GM12878 (cell line): ENCODE results near the gene TCF7L2. TPM values are rescaled to one million over a fixed set of nuclear protein-coding genes. Genes with fewer than 3 reads are reported as not detected.

Source experiments
- ATAC-seq: fragments of 200-7000 bp; cut with Tn5 transposase; 3 replicates; pipeline ENCODE4 v1.9.1; 2020; ENCODE audit warnings: mild to moderate bottlenecking, moderate library complexity
- BruUV-seq: library from RNA; stranded (reverse); fragments of 400-500 nt; replicated peaks from 2 replicates; lab custom pipeline; 2021; lab: Mats Ljungman, UMichigan
- CTCF ChIA-PET: fragments of 300-600 bp; sonication (Branson Sonifier 250); formaldehyde crosslinking; extraction: SDS; loops from one replicate; lab custom pipeline; 2021; ENCODE audit warnings: inconsistent platforms; lab: Yijun Ruan, JAX
- POLR2A ChIA-PET: fragments of 350-600 bp; formaldehyde crosslinking; extraction: SDS; loops from one replicate; lab custom pipeline; 2021; ENCODE audit warnings: inconsistent platforms; lab: Charles Lee
- RAD21 ChIA-PET: fragments of 300-600 bp; sonication (Branson Sonifier 250); formaldehyde crosslinking; loops from one replicate; lab custom pipeline; 2023; ENCODE audit warnings: antibody characterized with exemption; ENCODE audit not compliant: unreplicated experiment; lab: Charles Lee
- SMC1A ChIA-PET: fragments of 300-600 bp; sonication (Branson Sonifier 250); formaldehyde crosslinking; loops from one replicate; lab custom pipeline; 2023; ENCODE audit not compliant: unreplicated experiment, uncharacterized antibody; lab: Charles Lee
- DNase-seq: peaks from one replicate; pipeline ENCODE4 v3.0.0-alpha.2; 2011; ENCODE audit warnings: low read depth, low spot score
- FAIRE-seq: peaks from 3 replicates; lab custom pipeline; 2011; peaks lifted over from hg19 to GRCh38; lab: Jason Lieb, UNC
- H2AFZ ChIP-seq: 2 replicates; pipeline ENCODE4 v1.6.0; 2011; ENCODE audit warnings: low read depth, low read length, control low read depth; ENCODE audit not compliant: control insufficient read depth
- H3K27ac ChIP-seq: 2 replicates; pipeline ENCODE4 v1.5.1; 2011; ENCODE audit warnings: control low read depth; ENCODE audit not compliant: control insufficient read depth, insufficient read depth
- H3K27me3 ChIP-seq, 2 experiments: replicated peaks in 1 of 2; 2 replicates each; pipeline versions ENCODE4 v1.6.0 to v1.6.1; 2011; ENCODE audit warnings: low read length in 1 of 2; ENCODE audit not compliant: control insufficient read depth in 2 of 2, insufficient read depth in 2 of 2
- H3K36me3 ChIP-seq, 2 experiments: 2 replicates each; pipeline ENCODE4 v1.5.1; 2011; ENCODE audit warnings: low read length in 1 of 2; ENCODE audit not compliant: control insufficient read depth in 2 of 2, insufficient read depth in 2 of 2
- H3K4me1 ChIP-seq: 2 replicates; pipeline ENCODE4 v1.6.1; 2011; ENCODE audit warnings: mild to moderate bottlenecking, low read length, moderate library complexity, mixed read lengths; ENCODE audit not compliant: control insufficient read depth, insufficient read depth
- H3K4me2 ChIP-seq: 2 replicates; pipeline ENCODE4 v1.6.0; 2011; ENCODE audit warnings: control low read depth; ENCODE audit not compliant: control insufficient read depth, insufficient read depth
- H3K4me3 ChIP-seq: fragments of 200-600 bp; sonication (generic); 2 replicates; pipeline ENCODE4 v1.5.1; 2016
- H3K79me2 ChIP-seq: 2 replicates; pipeline ENCODE4 v1.6.0; 2011; ENCODE audit warnings: low read length; ENCODE audit not compliant: control insufficient read depth, insufficient read depth
- H3K9ac ChIP-seq: 2 replicates; pipeline ENCODE4 v1.8.0; 2011; ENCODE audit warnings: low read length, control low read depth, mixed read lengths; ENCODE audit not compliant: control insufficient read depth, insufficient read depth
- H3K9me3 ChIP-seq: replicated peaks from 3 replicates; pipeline ENCODE4 v1.5.1; 2011; ENCODE audit warnings: mild to moderate bottlenecking, low read length; ENCODE audit not compliant: control insufficient read depth, insufficient read depth
- H4K20me1 ChIP-seq: 2 replicates; pipeline ENCODE4 v1.6.0; 2011; ENCODE audit not compliant: control insufficient read depth, insufficient read depth
- ASH2L ChIP-seq: fragments of 300-600, 200-600 bp; sonication (generic); IDR thresholded peaks from 2 replicates; pipeline ENCODE4 v1.6.1; 2017; ENCODE audit warnings: low read depth, mild to moderate bottlenecking, borderline replicate concordance
- CEBPB ChIP-seq, 2 experiments: fragments of 150-350 bp in 1 of 2; IDR thresholded peaks; 2 replicates each; pipeline ENCODE4 v1.6.1; 2012 to 2014; ENCODE audit warnings: low read depth in 2 of 2, low read length in 2 of 2, borderline replicate concordance in 1 of 2, inconsistent platforms in 1 of 2
- CREM ChIP-seq: IDR thresholded peaks from 2 replicates; pipeline ENCODE4 v1.6.1; 2014; ENCODE audit warnings: antibody characterized with exemption, low read depth
- KAT2A ChIP-seq: conservative IDR thresholded peaks from 2 replicates; pipeline ENCODE4 v1.6.1; 2011; ENCODE audit warnings: low read depth, low read length; ENCODE audit not compliant: control insufficient read depth
- KDM1A ChIP-seq: fragments of 200-600 bp; sonication (generic); IDR thresholded peaks from 2 replicates; pipeline ENCODE4 v1.6.1; 2016; ENCODE audit warnings: borderline replicate concordance
- LARP7 ChIP-seq: fragments of 450-650 bp; IDR thresholded peaks from 2 replicates; pipeline ENCODE4 v1.6.1; 2017; ENCODE audit warnings: mild to moderate bottlenecking
- NFIC ChIP-seq: IDR thresholded peaks from 2 replicates; pipeline ENCODE4 v1.6.1; 2012; ENCODE audit warnings: low read depth, mild to moderate bottlenecking, inconsistent platforms, low read length, moderate library complexity
- NFYB ChIP-seq: IDR thresholded peaks from 2 replicates; pipeline ENCODE4 v1.6.1; 2011; ENCODE audit warnings: low read depth, mild to moderate bottlenecking, low read length, improper control_type of control experiment, moderate library complexity; ENCODE audit not compliant: insufficient read depth
- NR2F1 ChIP-seq: fragments of 450-650 bp; conservative IDR thresholded peaks from 2 replicates; pipeline ENCODE4 v1.6.1; 2017; ENCODE audit warnings: mild to moderate bottlenecking
- PAX5 ChIP-seq: IDR thresholded peaks from 2 replicates; pipeline ENCODE4 v1.6.1; 2011; ENCODE audit warnings: low read depth, low read length, borderline replicate concordance
- RAD21 ChIP-seq: IDR thresholded peaks from 2 replicates; pipeline ENCODE4 v1.6.1; 2011; ENCODE audit warnings: mild to moderate bottlenecking, low read depth, low read length, moderate library complexity; ENCODE audit not compliant: insufficient read depth
- RBBP5 ChIP-seq: fragments of 200-600 bp; sonication (generic); conservative IDR thresholded peaks from 2 replicates; pipeline ENCODE4 v1.6.1; 2016
- SRF ChIP-seq, 2 experiments: IDR thresholded peaks; 2 replicates each; pipeline ENCODE4 v1.6.1; 2011; ENCODE audit warnings: low read depth in 2 of 2, low read length in 2 of 2, mild to moderate bottlenecking in 1 of 2, moderate library complexity in 1 of 2
- SUPT20H ChIP-seq: IDR thresholded peaks from 2 replicates; pipeline ENCODE4 v1.6.1; 2011; ENCODE audit warnings: low read depth, mild to moderate bottlenecking, low read length, moderate library complexity, borderline replicate concordance; ENCODE audit not compliant: control insufficient read depth
- TBL1XR1 ChIP-seq: IDR thresholded peaks from 2 replicates; pipeline ENCODE4 v1.6.1; 2012; ENCODE audit warnings: low read depth, low read length, improper control_type of control experiment
- YBX1 ChIP-seq: fragments of 450-650 bp; IDR thresholded peaks from 2 replicates; pipeline ENCODE4 v1.6.1; 2016; ENCODE audit warnings: antibody characterized with exemption
- ZNF217 ChIP-seq: fragments of 450-650 bp; IDR thresholded peaks from 2 replicates; pipeline ENCODE4 v1.6.1; 2017; ENCODE audit warnings: antibody characterized with exemption, mild to moderate bottlenecking
- ZSCAN29 ChIP-seq: fragments of 450-650 bp; IDR thresholded peaks from 2 replicates; pipeline ENCODE4 v1.6.1; 2017; ENCODE audit warnings: mild to moderate bottlenecking, moderate library complexity
- WGBS: methylation state at CpG from one replicate; pipeline ENCODE4 v1.1.6; 2016; ENCODE audit warnings: low lambda C conversion rate; ENCODE audit not compliant: insufficient replicate concordance, insufficient coverage; ENCODE audit errors: missing lambda C conversion rate; 5-methylcytosine and 5-hydroxymethylcytosine counted together
- in situ Hi-C: fragments of 300-500 bp; cut with MboI; formaldehyde crosslinking; loops from 9 replicates; pipeline ENCODE4 v1.14.3; 2018; ENCODE audit warnings: mixed read lengths
- intact Hi-C: fragments of 100-400 bp; cut with micrococcal nuclease; formaldehyde crosslinking; loops from one replicate; pipeline ENCODE4 v1.14.2; 2022; ENCODE audit not compliant: unreplicated experiment
- polyA plus RNA-seq, 11 experiments: library from polyadenylated mRNA; depleted of rRNA in 4 of 11; unstranded in 6 of 11; stranded (reverse) in 5 of 11; fragments of >200 nt; fragmentation: Nextera tagmentation in 4 of 11; fragmentation: Illumina TruSeq in 1 of 11; extraction: Ambion mirVana in 4 of 11; extraction: Trizol in 1 of 11; gene quantifications; 1 replicate in 1 of 11; 2 replicates in 10 of 11; pipeline versions ENCODE4 v1.2.1 to v1.2.3, GENCODE V29; 2011 to 2016; ENCODE audit warnings: inconsistent platforms in 2 of 11, missing spikeins in 2 of 11, low read depth in 1 of 11
- total RNA-seq, 4 experiments: library from RNA; depleted of rRNA in 3 of 4; stranded (reverse); fragments of >200 nt in 3 of 4; fragmentation: Illumina TruSeq in 1 of 4; extraction: Trizol in 1 of 4; gene quantifications; 2 replicates each; pipeline versions ENCODE4 v1.2.1 to v1.2.3, GENCODE V29; 2013 to 2021
- TF ChIP-seq, protein P1 (sequence below): fragments of 450-650 bp; conservative IDR thresholded peaks from 2 replicates; pipeline ENCODE4 v1.6.1; 2017; ENCODE audit warnings: mild to moderate bottlenecking, moderate library complexity

Gene TCF7L2
- total and polyA plus RNA-seq, 10 of the 15 experiments (the other 5 are each of a cell fraction or from before 2014, with no cell fraction given) = 0.02 to 1.1 (median 0.35) TPM; not detected in 4

DNA sequence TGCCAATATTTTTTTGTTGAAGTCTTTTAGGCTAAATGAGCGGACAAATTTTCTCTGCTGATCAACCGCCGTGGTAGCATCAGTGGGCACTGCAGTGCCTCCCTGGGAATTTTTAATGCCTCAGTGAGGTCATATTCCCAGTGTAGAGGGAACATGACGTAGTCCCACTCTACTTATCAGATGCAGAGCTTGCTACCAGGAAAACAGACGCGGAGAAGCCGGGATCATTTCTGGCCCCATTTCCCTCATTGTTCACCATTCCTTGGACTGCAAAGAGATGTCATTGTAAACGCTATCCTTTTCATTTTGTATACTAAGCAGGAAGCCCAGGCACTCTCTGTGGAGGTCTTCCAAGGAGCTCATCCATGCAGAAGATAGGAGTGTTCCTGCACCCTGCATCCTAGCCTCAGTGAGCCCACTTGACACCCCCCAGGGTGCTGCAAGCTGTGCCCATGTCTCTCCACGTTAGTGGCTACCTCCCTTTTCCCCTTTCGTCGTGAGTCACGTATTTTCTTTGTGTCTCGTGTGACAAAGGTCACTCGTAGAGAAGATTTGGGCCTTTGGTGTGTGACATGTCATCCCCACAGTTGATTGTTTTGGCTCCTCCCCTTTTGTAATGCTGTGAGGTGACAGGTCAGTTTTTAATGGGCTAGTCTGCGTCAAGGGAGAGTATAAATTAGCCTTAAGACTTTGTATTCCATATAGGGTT lies 145.5 kb downstream of the TCF7L2 start:
- no peaks in the 10 kb centered on the region for H3K79me2 ChIP-seq
- in situ Hi-C loops = no loop called here

GRCh38 chr10:113096128-113096996 lies 146.3 kb downstream of the TCF7L2 start:
- Histone ChIP-seq H4K20me1 (no peaks in the 10 kb centered on the region), H3K9me3 (peaks cover 6% of the 10 kb centered on the region; the same call in 2 of the 3 replicates), H3K9ac (no peak overlapping the region), H3K4me2 (no peak overlapping the region), H3K79me2 (no peaks in the 10 kb centered on the region), H3K36me3 (no peaks in the 10 kb centered on the region), H3K27me3 (no peaks in the 10 kb centered on the region), H3K27ac (no peak overlapping the region), H3K4me3 (no peak overlapping the region), H2AFZ (no peak overlapping the region), H3K4me1 (no peaks in the 10 kb centered on the region)
- CTCF ChIA-PET = no interaction called here
- intact Hi-C loops = no loop called here
- POLR2A ChIA-PET = no interaction called here
- no peak for ATAC-seq
- TF ChIP-seq NFIC (no peak), KDM1A (no peak), ZNF217 (no peak), YBX1 (no peak), SRF (IDR thresholded peaks at IDR 0.05; ENCODE audit: low read depth in 2 of 2, low read length in 2 of 2) (no peak), TBL1XR1 (no peak), RAD21 (no peak)
- TF ChIP-seq, protein P1, sequence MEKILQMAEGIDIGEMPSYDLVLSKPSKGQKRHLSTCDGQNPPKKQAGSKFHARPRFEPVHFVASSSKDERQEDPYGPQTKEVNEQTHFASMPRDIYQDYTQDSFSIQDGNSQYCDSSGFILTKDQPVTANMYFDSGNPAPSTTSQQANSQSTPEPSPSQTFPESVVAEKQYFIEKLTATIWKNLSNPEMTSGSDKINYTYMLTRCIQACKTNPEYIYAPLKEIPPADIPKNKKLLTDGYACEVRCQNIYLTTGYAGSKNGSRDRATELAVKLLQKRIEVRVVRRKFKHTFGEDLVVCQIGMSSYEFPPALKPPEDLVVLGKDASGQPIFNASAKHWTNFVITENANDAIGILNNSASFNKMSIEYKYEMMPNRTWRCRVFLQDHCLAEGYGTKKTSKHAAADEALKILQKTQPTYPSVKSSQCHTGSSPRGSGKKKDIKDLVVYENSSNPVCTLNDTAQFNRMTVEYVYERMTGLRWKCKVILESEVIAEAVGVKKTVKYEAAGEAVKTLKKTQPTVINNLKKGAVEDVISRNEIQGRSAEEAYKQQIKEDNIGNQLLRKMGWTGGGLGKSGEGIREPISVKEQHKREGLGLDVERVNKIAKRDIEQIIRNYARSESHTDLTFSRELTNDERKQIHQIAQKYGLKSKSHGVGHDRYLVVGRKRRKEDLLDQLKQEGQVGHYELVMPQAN = no peak
- SMC1A ChIA-PET = no interaction called here
- no peak for DNase-seq
- 50% methylated on average over 10 of the region's 11 CpGs for WGBS
- no peak for FAIRE-seq
- no TSS peak for BruUV-seq
- in situ Hi-C loops = no loop called here
- RAD21 ChIA-PET = no interaction called here

More for the DNA sequence above, 145.5 kb downstream of the TCF7L2 start:
- intact Hi-C loops = no loop called here
- Histone ChIP-seq H4K20me1 (no peaks in the 10 kb centered on the region), H3K9me3 (peaks cover 6% of the 10 kb centered on the region; the same call in 2 of the 3 replicates), H3K9ac (no peak overlapping the region)
- SMC1A ChIA-PET = no interaction called here
- no peak for TF ChIP-seq CREM
- no peak for TF ChIP-seq PAX5
- TF ChIP-seq NFYB = no peak
- TF ChIP-seq SUPT20H = no peak
- TF ChIP-seq NR2F1 = no peak
- TF ChIP-seq RBBP5 = no peak
- no peak for TF ChIP-seq ZSCAN29
- TF ChIP-seq ASH2L = no peak
- TF ChIP-seq CEBPB (IDR thresholded peaks at IDR 0.05; ENCODE audit: borderline replicate concordance in 1 of 2, low read depth in 2 of 2, low read length in 2 of 2) = no peak
- TF ChIP-seq LARP7 = no peak
- no peak for TF ChIP-seq KAT2A
- TF ChIP-seq, all 136 proteins: peak for 0
- no peak for DNase-seq
- WGBS = 60% methylated on average over 15 of the region's 15 CpGs
- no peak for ATAC-seq
- Histone ChIP-seq H2AFZ (no peak overlapping the region), H3K36me3 (no peaks in the 10 kb centered on the region), H3K27me3 (no peaks in the 10 kb centered on the region), H3K4me3 (no peak overlapping the region), H3K4me1 (no peaks in the 10 kb centered on the region), H3K27ac (no peak overlapping the region), H3K4me2 (no peak overlapping the region)
- RAD21 ChIA-PET = no interaction called here
- no peak for FAIRE-seq
- CTCF ChIA-PET = no interaction called here
- POLR2A ChIA-PET = no interaction called here
- no TSS peak for BruUV-seq
